ENCODE results near the gene ACVR1.

DNA sequence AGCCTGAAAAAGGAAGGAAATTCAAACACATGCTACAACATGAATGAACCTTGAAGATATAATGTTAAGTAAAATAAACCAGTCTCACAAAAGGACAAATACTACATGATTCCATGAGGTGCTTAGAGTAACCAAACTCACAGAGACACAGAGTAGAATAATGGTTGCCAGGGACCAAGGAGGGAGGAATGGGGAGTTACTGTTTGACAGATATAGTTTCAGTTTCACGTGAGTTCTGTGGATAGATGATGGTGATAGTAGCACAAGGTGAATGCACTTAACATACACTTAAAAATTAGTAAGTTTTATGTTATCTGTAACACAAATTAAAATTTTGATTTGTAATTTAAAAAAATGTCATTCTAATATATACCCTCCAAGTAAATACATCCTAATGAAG is 140.6 kb downstream of the ACVR1 start:
- TF ChIP-seq CTCF (conservative IDR thresholded peaks at IDR 0.05 in 1 of 2, IDR thresholded peaks at IDR 0.05 in 1 of 2; ENCODE audit: low read depth in 1 of 2, low read length in 2 of 2) (no peak), EZH2 (IDR thresholded peaks at IDR 0.05; ENCODE audit: low read length, missing control alignments) (no peak)
